Hepatocyte (in vitro differentiated cells): Measurements from ENCODE around the gene HRC. TPM values are rescaled to one million over a fixed set of nuclear protein-coding genes. Genes with fewer than 3 reads are reported as not detected.
A peak's percentile ranks its signal among the peaks of the same experiment; 100 is the strongest.
"Not testable (repeated sequence)": the region's sequence is repeated elsewhere in the genome, so short reads cannot be mapped to it uniquely, and the experiment has no call there.

ENCODE experiments used
- DNase-seq: peaks from one replicate; pipeline ENCODE4 v3.0.0-alpha.2; 2016; ENCODE audit warnings: low spot score
- H2AFZ ChIP-seq: fragments of 200-600 bp; sonication (generic); 2 replicates; pipeline ENCODE4 v1.6.0; 2016; ENCODE audit warnings: antibody characterized with exemption, mild to moderate bottlenecking
- H3K27ac ChIP-seq: fragments of 200-600 bp; sonication (generic); 2 replicates; pipeline ENCODE4 v1.5.1; 2016; ENCODE audit warnings: mild to moderate bottlenecking
- H3K27me3 ChIP-seq: fragments of 200-600 bp; sonication (generic); 2 replicates; pipeline ENCODE4 v1.6.1; 2016
- H3K36me3 ChIP-seq: fragments of 200-600 bp; sonication (generic); replicated peaks from 2 replicates; pipeline ENCODE4 v1.5.1; 2016; ENCODE audit warnings: low read depth; ENCODE audit not compliant: insufficient read depth
- H3K4me1 ChIP-seq: fragments of 200-600 bp; sonication (generic); 2 replicates; pipeline ENCODE4 v1.5.1; 2016; ENCODE audit warnings: mild to moderate bottlenecking, moderate library complexity; ENCODE audit not compliant: insufficient read depth
- H3K4me2 ChIP-seq: fragments of 200-600 bp; sonication (generic); 2 replicates; pipeline ENCODE4 v1.6.0; 2016
- H3K4me3 ChIP-seq: fragments of 200-600 bp; sonication (generic); 2 replicates; pipeline ENCODE4 v1.5.1; 2016; ENCODE audit warnings: mild to moderate bottlenecking
- H3K79me2 ChIP-seq: fragments of 200-600 bp; sonication (generic); 2 replicates; pipeline ENCODE4 v1.6.0; 2017; ENCODE audit warnings: mild to moderate bottlenecking
- H3K9me2 ChIP-seq: fragments of 200-600 bp; sonication (generic); replicated peaks from 2 replicates; pipeline ENCODE4 v1.6.0; 2017; ENCODE audit warnings: mild to moderate bottlenecking; ENCODE audit not compliant: insufficient read depth
- H3K9me3 ChIP-seq: fragments of 200-600 bp; sonication (generic); 2 replicates; pipeline ENCODE4 v1.5.1; 2016; ENCODE audit warnings: low read depth, mild to moderate bottlenecking
- H4K20me1 ChIP-seq: fragments of 200-600 bp; sonication (generic); 2 replicates; pipeline ENCODE4 v1.6.0; 2016; ENCODE audit warnings: mild to moderate bottlenecking; ENCODE audit not compliant: insufficient read depth, poor library complexity, severe bottlenecking
- EZH2 ChIP-seq: fragments of 200-600 bp; sonication (generic); IDR thresholded peaks from 2 replicates; pipeline ENCODE4 v1.6.1; 2016; ENCODE audit warnings: antibody characterized with exemption, mild to moderate bottlenecking, borderline replicate concordance
- EZH2phosphoT487 ChIP-seq: fragments of 200-600 bp; sonication (generic); IDR thresholded peaks from one replicate; pipeline ENCODE4 v1.6.1; 2018; ENCODE audit warnings: antibody characterized with exemption, mild to moderate bottlenecking, low read depth, moderate library complexity; ENCODE audit not compliant: unreplicated experiment, severe bottlenecking
- WGBS: methylation state at CpG from one replicate; pipeline ENCODE4 v1.1.6; 2016; ENCODE audit warnings: low lambda C conversion rate; ENCODE audit errors: missing lambda C conversion rate; 5-methylcytosine and 5-hydroxymethylcytosine counted together
- polyA plus RNA-seq: library from polyadenylated mRNA; unstranded; fragments of >200 nt; fragmentation: Nextera tagmentation; extraction: Ambion mirVana; gene quantifications from 2 replicates; pipeline ENCODE4 v1.2.1, GENCODE V29; 2016
- total RNA-seq: library from RNA; depleted of rRNA; stranded (reverse); fragments of >200 nt; gene quantifications from 2 replicates; pipeline ENCODE4 v1.2.3, GENCODE V29; 2014
- TF ChIP-seq, protein P1 (sequence below): fragments of 200-600 bp; sonication (generic); IDR thresholded peaks from 2 replicates; pipeline ENCODE4 v1.5.1; 2016; ENCODE audit warnings: antibody characterized with exemption, mild to moderate bottlenecking; ENCODE audit not compliant: poor library complexity

Gene HRC
- total and polyA plus RNA-seq, 2 experiments from 2014 or later: 0.48 to 0.50 TPM

DNA sequence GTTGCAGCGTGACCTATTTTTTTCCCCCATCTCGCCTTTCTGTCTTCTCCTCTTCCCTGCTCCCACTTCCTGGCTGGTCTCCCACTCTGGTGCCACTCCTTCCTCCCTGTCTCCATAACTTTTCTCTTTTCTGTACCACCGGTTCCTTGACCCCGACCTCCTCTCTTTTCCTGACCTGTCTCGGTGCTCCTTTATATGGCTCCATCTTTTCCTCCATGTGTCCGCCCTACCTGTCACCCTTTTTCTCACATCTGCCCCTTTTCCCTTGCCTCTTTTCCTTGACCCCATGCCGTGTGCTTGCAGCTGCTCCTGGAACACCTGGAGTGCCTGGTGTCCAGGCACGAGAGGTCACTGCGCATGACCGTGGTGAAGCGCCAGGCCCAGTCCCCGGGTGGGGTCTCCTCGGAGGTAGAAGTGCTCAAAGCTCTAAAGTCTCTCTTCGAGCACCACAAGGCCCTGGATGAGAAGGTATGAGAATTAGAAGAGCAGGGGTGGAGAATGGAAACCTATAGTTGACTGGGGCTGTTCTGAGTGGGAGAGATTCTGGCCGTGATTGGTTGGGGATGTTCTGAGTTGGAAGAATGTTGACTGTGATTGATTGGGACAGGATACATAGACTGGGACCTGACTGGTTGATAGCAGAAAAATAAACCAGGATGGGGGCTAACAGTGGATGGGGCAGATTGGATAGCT, 26.5 kb downstream of the HRC start:
- H3K36me3 ChIP-seq: no peaks in the 10 kb centered on the region
- no peak overlapping the region for H2AFZ ChIP-seq
- H4K20me1 ChIP-seq: no peaks in the 10 kb centered on the region
- no peak overlapping the region for H3K27ac ChIP-seq
- H3K4me1 ChIP-seq: no peaks in the 10 kb centered on the region
- H3K79me2 ChIP-seq: no peaks in the 10 kb centered on the region
- no peaks in the 10 kb centered on the region for H3K9me2 ChIP-seq
- WGBS: 89% methylated on average over 13 of the region's 15 CpGs
- DNase-seq: no peak
- peak overlapping the region; percentile 79 for H3K4me2 ChIP-seq
- no peak overlapping the region for H3K4me3 ChIP-seq
- TF ChIP-seq EZH2phosphoT487: no peak
- TF ChIP-seq, protein P1, sequence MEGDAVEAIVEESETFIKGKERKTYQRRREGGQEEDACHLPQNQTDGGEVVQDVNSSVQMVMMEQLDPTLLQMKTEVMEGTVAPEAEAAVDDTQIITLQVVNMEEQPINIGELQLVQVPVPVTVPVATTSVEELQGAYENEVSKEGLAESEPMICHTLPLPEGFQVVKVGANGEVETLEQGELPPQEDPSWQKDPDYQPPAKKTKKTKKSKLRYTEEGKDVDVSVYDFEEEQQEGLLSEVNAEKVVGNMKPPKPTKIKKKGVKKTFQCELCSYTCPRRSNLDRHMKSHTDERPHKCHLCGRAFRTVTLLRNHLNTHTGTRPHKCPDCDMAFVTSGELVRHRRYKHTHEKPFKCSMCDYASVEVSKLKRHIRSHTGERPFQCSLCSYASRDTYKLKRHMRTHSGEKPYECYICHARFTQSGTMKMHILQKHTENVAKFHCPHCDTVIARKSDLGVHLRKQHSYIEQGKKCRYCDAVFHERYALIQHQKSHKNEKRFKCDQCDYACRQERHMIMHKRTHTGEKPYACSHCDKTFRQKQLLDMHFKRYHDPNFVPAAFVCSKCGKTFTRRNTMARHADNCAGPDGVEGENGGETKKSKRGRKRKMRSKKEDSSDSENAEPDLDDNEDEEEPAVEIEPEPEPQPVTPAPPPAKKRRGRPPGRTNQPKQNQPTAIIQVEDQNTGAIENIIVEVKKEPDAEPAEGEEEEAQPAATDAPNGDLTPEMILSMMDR: no peak
- no peak for TF ChIP-seq EZH2
- H3K9me3 ChIP-seq: no peaks in the 10 kb centered on the region
- H3K27me3 ChIP-seq: no peaks in the 10 kb centered on the region

DNA sequence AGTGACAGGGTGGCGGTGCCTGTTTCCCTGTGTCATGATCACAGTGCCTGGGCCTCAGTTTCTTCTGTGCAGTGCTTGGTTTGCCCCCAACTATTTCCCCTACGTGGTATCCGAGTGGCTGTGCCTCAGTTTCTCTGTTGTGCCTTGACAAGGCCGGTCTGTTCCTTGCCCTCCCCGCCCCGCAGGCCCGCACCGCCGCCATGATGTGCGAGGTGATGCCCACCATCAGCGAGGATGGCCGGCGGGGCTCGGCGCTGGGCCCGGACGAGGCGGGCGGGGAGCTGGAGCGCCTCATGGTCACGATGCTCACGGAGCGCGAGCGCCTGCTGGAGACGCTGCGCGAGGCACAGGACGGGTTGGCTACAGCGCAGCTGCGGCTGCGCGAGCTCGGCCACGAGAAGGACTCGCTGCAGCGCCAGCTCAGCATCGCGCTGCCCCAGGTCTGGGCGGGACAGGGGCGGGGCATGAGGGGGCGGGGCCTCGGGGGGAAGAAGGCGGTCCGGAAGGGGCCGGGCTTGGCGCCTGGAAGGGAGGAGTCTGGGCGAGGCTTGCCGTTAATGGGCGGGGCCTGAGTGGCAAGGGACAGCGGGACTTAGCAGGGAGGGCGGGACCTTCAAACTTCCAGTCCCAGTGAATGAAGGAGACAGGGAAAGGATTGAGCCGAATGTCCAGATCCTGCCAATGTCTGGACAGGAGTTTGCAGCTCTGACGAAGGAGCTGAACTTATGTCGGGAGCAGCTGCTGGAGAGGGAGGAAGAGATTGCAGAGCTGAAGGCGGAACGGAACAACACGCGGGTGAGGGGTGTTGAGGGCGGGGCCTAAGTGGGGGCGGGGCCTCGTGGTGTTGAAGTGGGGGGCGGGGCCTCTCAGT, 27.3 kb downstream of the HRC start:
- Histone ChIP-seq H3K27me3 (no peaks in the 10 kb centered on the region), H2AFZ (peak overlapping the region; percentile 49), H4K20me1 (no peaks in the 10 kb centered on the region), H3K4me2 (peak overlapping the region; percentile 79), H3K79me2 (no peaks in the 10 kb centered on the region), H3K36me3 (no peaks in the 10 kb centered on the region), H3K4me1 (no peaks in the 10 kb centered on the region), H3K27ac (peak overlapping the region; percentile 76), H3K9me3 (no peaks in the 10 kb centered on the region), H3K4me3 (no peak overlapping the region), H3K9me2 (no peaks in the 10 kb centered on the region)
- DNase-seq: peak; percentile 98
- TF ChIP-seq EZH2phosphoT487 (no peak), EZH2 (no peak)
- TF ChIP-seq, protein P1: no peak
- WGBS: 10% methylated on average over 31 of the region's 63 CpGs

DNA sequence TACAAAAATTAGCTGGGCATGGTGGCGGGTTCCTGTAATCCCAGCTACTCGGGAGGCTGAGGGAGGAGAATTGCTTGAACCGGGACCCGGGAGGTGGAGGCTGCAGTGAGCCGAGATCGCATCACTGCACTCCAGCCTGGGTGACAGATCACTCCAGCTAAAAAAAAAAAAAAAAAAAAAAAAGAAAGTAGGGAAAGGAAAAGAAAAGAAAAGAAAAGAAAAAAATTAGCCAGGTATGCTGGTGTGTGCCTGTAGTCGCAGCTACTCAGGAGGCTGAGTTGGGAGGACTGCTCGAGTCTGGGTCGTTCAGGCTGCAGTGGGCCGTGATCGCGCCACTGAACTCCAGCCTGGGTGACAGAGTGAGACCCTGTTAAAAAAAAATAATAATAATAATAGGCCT, 28.0 kb downstream of the HRC start:
- not testable (repeated sequence) for H3K4me1 ChIP-seq, H3K4me3 ChIP-seq, DNase-seq, H2AFZ ChIP-seq, H3K9me3 ChIP-seq, H3K27me3 ChIP-seq, H3K36me3 ChIP-seq, H4K20me1 ChIP-seq, H3K79me2 ChIP-seq, H3K9me2 ChIP-seq, H3K27ac ChIP-seq
- over 99% methylated on average over 12 of the region's 12 CpGs for WGBS
- H3K4me2 ChIP-seq: peak overlapping the region; percentile 73

DNA sequence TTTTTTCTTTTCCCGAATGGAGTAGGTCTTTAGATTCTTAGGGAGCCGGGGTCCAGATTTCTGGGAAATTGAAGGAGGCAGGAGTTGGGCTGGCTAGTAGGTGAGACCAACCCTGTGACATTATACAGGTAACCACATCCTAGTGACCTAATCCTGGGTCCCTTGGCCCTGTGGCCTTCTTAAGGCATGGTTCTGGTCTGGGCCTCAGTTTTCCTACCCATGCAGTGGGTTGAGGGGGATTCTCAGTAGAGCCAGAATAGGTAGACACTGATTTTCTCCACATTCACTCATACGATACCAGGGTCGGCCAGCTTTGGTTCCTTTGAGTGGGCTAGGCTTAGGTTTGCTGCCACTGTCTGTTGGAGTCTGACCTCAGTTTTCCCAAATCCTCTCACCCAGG, 28.6 kb downstream of the HRC start:
- no peak overlapping the region for H3K4me3 ChIP-seq
- no peak overlapping the region for H2AFZ ChIP-seq
- no peaks in the 10 kb centered on the region for H3K9me2 ChIP-seq
- no peaks in the 10 kb centered on the region for H3K9me3 ChIP-seq
- H3K4me2 ChIP-seq: no peak overlapping the region
- no peaks in the 10 kb centered on the region for H3K4me1 ChIP-seq
- no peaks in the 10 kb centered on the region for H3K79me2 ChIP-seq
- H3K36me3 ChIP-seq: no peaks in the 10 kb centered on the region
- TF ChIP-seq, protein P1: no peak
- TF ChIP-seq EZH2phosphoT487 (no peak), EZH2 (no peak)
- no peaks in the 10 kb centered on the region for H4K20me1 ChIP-seq
- WGBS: 70% methylated on average over 4 of the region's 4 CpGs
- no peak overlapping the region for H3K27ac ChIP-seq
- no peak for DNase-seq
- H3K27me3 ChIP-seq: no peaks in the 10 kb centered on the region
